ENCODE data around the gene KIF22.
"Not testable (repeated sequence)": the region's sequence is repeated elsewhere in the genome, so short reads cannot be mapped to it uniquely, and the experiment has no call there.

The KIF22 gene

DNA sequence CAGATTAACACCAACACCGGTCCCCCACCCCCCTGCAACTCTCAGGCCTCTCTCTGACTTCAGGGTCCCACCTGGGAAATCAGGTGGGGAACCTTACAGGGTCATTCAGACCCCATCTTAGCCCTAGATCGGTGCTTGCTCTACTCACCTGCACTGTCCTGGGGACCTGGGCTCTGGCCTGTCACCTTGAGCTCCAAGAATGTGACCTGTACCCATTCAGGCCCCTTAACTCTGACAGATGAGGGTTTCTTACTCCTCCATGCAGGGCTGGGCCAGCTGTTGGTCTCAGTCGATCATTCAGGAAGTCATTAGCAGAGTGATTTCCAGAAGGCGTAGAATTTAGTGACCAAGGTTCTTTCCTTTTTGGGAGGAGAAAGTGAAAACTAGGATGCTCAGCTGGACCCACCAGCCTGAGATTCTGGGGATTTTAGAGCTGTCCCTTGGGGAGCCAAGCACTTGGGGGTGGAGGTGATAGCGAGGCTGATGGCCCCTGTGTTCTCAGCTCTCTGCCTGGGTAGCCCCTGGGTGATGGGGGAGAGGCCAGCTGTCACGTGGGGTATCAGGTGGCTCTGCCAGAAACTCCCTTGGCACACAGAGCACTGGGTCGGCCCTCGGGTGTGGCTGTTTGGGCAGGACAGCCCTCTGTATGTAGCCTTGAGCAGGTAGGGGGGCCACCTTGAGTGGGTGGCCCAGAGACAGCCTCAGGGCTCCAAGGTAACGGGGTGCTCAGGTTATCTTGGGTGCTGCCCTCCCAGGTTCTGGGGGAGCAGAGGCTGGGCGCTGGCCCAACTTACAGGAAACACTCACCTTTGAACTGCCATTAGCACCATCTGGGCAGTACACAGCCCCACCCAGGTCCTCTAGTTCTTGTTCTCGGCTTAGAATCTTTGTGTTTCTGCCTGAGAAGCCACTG is 30.4 kb downstream of the KIF22 start:
- peak; percentile 41 for DNase-seq (ENCODE audit: low spot score)
- Mint-ChIP-seq H3K27ac (peak overlapping the region; percentile 88), H3K9me3 (no peaks in the 10 kb centered on the region), H3K4me3 (peak overlapping the region; percentile 98), H3K36me3 (ENCODE audit: low read depth) (peaks cover 49% of the 10 kb centered on the region), H3K4me1 (ENCODE audit: low read depth) (peaks cover 38% of the 10 kb centered on the region), H3K27me3 (ENCODE audit: low read depth) (no peaks in the 10 kb centered on the region)

DNA sequence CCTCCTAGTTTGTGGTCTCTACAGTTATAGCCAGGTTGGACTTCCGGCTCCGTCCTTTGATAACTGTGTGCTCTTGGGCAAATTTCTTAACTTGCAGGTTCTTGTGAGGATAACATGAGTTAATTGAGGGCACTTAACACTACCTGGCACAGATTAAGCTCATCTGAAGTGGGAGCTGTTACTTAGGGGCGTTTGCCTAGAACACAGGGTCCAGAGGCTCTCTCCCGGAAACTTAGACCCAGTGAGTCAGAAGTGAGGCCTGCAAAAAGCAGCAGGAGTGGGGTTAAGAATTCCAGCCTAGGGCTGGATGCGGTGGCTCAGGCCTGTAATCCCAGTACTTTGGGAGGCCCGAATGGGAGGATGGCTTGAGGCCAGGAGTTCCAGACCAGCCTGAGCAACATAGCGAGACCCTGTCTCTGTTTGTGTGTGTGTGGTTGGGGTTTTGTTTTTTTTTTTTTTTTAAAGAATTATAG is 31.1 kb downstream of the KIF22 start:
- DNase-seq (ENCODE audit: low spot score) = no peak
- Mint-ChIP-seq H3K4me3 (peak overlapping the region; percentile 98), H3K4me1 (ENCODE audit: low read depth) (peaks cover 43% of the 10 kb centered on the region), H3K9me3 (no peaks in the 10 kb centered on the region), H3K36me3 (ENCODE audit: low read depth) (peaks cover 48% of the 10 kb centered on the region), H3K27ac (peak overlapping the region; percentile 88), H3K27me3 (ENCODE audit: low read depth) (no peaks in the 10 kb centered on the region)

DNA sequence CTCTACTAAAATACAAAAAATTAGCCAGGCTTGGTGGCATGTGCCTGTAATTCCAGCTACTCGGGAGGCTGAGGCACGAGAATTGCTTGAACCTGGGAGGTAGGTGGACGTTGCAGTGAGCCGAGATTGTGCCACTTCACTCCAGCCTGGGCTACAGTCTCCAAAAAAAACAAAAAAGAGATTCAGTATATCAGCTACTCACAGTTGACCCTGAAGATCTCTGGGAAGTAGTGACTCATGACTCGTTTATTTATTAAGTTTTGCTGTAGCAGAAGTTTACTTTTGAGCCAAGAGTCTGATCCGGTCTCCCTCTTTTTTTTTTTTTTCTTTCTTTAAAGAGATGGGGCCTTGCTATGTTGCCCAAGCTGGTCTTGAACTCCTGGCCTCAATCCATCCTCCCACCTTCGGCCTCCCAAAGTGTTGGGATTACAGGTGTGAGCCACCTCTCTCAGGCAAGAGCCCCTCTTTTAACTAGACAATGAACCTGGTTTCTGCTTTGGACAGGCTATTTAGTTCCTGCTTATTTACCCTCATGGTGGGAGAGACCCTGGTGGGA is 34.1 kb downstream of the KIF22 start:
- Mint-ChIP-seq H3K27ac (peak overlapping the region; percentile 81), H3K27me3 (ENCODE audit: low read depth) (no peaks in the 10 kb centered on the region), H3K4me1 (ENCODE audit: low read depth) (peaks cover 35% of the 10 kb centered on the region), H3K36me3 (ENCODE audit: low read depth) (peaks cover 35% of the 10 kb centered on the region), H3K4me3 (peak overlapping the region; percentile 58), H3K9me3 (no peaks in the 10 kb centered on the region)
- no peak for DNase-seq (ENCODE audit: low spot score)

DNA sequence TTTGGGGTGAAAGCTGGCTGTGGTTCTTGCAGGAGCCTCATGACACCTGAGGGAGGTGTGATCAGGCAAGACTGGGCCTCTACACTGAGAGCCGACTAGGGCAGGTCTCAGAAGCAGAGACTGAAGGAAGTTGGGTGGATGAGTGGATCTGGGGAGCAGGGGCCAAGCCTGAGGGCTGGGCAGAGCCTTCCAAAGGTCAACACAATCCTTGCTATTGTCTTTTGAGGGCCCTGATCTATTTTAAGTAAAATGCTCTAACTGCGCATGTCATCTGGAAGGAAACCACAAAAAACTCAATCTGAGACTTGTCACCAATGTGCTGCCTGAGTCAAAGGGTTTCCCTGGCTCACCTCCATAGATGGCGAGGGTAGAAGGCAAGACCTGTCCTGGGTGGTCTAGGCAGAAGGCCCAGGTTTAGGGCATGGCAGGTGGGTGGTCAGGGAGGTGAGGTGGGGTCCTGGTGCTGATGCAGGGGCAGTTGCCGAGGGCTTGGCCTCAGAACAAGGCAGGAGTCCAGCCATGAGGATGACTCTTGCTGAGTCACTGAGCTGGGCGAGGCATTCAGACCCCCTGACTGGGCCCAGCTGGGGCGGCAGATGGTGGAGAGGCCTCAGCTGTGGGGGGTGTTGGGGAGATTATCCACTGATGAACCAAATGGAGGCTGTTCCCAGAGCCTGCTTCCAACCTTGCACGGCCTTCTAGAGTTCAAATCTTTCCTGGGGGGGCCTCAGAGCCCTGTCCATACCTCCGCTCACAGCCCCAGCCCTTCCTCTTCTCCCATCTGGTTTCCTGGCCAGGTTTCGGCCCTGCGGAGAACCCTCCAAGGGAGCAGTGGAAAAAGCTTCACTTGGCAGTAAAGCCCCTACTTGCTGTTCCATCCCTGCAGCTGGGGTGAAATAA is 34.8 kb downstream of the KIF22 start:
- H3K4me1 Mint-ChIP-seq (ENCODE audit: low read depth) = peaks cover 30% of the 10 kb centered on the region
- H3K27me3 Mint-ChIP-seq (ENCODE audit: low read depth) = no peaks in the 10 kb centered on the region
- H3K27ac Mint-ChIP-seq = peak overlapping the region; percentile 81
- peaks cover 33% of the 10 kb centered on the region for H3K36me3 Mint-ChIP-seq (ENCODE audit: low read depth)
- H3K9me3 Mint-ChIP-seq = no peaks in the 10 kb centered on the region
- H3K4me3 Mint-ChIP-seq = peak overlapping the region; percentile 58
- peak; percentile 72 for DNase-seq (ENCODE audit: low spot score)

DNA sequence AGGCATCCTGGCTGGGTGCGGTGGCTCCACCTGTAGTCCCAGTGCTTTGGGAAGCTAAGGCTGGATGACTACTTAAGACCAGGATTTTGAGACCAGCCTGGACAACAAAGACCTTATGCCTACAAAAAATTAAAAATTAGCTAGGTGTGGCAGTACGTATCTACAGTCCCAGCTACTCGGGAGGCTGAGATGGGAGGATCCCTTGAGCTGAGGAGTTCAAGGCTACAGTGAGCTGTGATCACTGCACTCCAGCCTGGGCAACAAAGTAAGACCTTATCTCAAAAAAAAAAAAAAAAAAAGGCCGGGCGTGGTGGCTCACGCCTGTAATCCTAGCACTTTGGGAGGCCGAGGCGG is 35.8 kb downstream of the KIF22 start:
- Mint-ChIP-seq H3K36me3 (ENCODE audit: low read depth) (peaks cover 31% of the 10 kb centered on the region), H3K4me3 (peak overlapping the region; percentile 78), H3K9me3 (no peaks in the 10 kb centered on the region), H3K4me1 (ENCODE audit: low read depth) (peaks cover 30% of the 10 kb centered on the region), H3K27me3 (ENCODE audit: low read depth) (no peaks in the 10 kb centered on the region), H3K27ac (peak overlapping the region; percentile 91)
- no peak for DNase-seq (ENCODE audit: low spot score)

DNA sequence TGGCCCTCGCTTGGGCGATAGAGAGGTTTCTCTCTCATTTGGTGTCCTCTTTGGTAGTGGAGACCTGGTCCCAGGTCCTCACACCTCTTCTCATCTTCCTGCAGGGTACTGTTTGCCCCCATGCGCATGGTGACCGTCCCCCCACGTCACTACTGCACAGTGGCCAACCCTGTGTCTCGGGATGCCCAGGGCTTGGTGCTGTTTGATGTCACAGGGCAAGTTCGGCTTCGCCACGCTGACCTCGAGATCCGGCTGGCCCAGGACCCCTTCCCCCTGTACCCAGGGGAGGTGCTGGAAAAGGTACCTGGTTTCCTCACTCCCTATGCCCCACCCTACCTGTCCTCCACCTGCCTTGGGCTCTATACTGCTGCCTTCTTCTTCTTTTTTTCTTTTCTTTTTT is 40.2 kb downstream of the KIF22 start:
- H3K36me3 Mint-ChIP-seq (ENCODE audit: low read depth) = peaks cover 38% of the 10 kb centered on the region
- no peak overlapping the region for H3K4me3 Mint-ChIP-seq
- H3K9me3 Mint-ChIP-seq = no peaks in the 10 kb centered on the region
- DNase-seq (ENCODE audit: low spot score) = no peak
- H3K27me3 Mint-ChIP-seq (ENCODE audit: low read depth) = no peaks in the 10 kb centered on the region
- peaks cover 17% of the 10 kb centered on the region for H3K4me1 Mint-ChIP-seq (ENCODE audit: low read depth)
- no peak overlapping the region for H3K27ac Mint-ChIP-seq

DNA sequence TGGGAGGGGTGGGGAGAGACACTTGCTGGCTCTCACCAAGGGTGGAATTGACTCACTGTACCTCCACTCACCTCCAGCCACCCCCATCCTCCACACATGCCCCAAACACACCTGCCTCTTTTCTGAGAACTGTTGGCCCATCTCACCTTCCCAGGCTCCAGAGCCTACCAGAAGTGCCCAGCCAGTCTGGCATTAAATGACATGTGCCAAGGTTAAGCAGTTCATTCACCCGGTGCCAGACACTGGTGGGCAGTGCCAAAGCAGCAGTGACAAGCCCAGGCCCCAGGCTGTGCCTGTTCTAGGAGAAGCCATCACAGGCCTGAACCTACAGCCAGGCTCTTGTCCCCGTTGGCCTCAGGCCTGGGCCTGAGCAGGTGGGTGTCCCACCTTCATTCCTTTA is 40.9 kb downstream of the KIF22 start:
- no peak overlapping the region for H3K4me3 Mint-ChIP-seq
- H3K4me1 Mint-ChIP-seq (ENCODE audit: low read depth) = peaks cover 10% of the 10 kb centered on the region
- no peaks in the 10 kb centered on the region for H3K27me3 Mint-ChIP-seq (ENCODE audit: low read depth)
- no peaks in the 10 kb centered on the region for H3K9me3 Mint-ChIP-seq
- H3K27ac Mint-ChIP-seq = no peak overlapping the region
- no peak for DNase-seq (ENCODE audit: low spot score)
- peaks cover 41% of the 10 kb centered on the region for H3K36me3 Mint-ChIP-seq (ENCODE audit: low read depth)

DNA sequence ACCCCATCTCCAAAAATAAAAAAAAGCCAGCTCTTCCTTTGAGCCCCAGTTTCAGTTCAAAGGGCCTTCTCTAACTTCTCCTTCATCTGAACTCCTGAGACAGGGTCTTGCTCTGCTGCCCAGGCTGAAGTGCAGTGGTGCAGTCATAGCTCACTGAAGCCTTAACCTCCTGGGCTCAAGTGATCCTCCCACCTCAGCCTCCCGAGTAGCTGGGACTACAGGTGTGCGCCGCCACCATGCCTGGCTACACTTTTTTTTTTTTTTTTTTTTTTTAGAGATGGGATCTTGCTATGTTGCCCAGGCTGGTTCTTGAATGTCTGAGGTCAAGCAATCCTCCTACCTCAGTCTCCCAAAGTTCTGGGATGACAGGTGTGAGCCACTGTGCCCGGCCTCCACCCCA is 42.7 kb downstream of the KIF22 start:
- DNase-seq (ENCODE audit: low spot score); H3K4me3 Mint-ChIP-seq; H3K27ac Mint-ChIP-seq; H3K4me1 Mint-ChIP-seq (ENCODE audit: low read depth); H3K27me3 Mint-ChIP-seq (ENCODE audit: low read depth); H3K9me3 Mint-ChIP-seq: not testable (repeated sequence)
- peaks cover 44% of the 10 kb centered on the region for H3K36me3 Mint-ChIP-seq (ENCODE audit: low read depth)

DNA sequence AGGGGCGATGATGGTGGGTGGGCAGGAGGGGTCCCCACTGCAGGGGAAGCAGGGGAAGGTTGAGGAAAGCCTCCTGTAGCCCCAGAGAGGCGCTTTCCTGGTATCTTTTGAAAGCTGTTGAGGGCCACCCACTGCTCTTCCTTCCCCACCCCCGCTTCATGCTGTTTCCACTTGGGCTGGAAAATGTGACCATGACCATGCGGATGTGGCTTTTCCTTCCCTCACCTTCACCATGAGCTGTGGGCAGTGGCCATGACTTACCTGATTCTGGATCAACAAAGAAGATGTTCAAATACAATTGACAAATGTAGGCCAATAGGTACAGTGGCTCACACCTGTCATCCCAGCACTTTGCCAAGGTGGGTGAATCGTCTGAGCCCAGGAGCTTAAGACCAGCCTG is 43.5 kb downstream of the KIF22 start:
- peaks cover 44% of the 10 kb centered on the region for H3K36me3 Mint-ChIP-seq (ENCODE audit: low read depth)
- H3K27ac Mint-ChIP-seq = no peak overlapping the region
- no peak overlapping the region for H3K4me3 Mint-ChIP-seq
- DNase-seq (ENCODE audit: low spot score) = no peak
- no peaks in the 10 kb centered on the region for H3K4me1 Mint-ChIP-seq (ENCODE audit: low read depth)
- no peaks in the 10 kb centered on the region for H3K27me3 Mint-ChIP-seq (ENCODE audit: low read depth)
- no peaks in the 10 kb centered on the region for H3K9me3 Mint-ChIP-seq

DNA sequence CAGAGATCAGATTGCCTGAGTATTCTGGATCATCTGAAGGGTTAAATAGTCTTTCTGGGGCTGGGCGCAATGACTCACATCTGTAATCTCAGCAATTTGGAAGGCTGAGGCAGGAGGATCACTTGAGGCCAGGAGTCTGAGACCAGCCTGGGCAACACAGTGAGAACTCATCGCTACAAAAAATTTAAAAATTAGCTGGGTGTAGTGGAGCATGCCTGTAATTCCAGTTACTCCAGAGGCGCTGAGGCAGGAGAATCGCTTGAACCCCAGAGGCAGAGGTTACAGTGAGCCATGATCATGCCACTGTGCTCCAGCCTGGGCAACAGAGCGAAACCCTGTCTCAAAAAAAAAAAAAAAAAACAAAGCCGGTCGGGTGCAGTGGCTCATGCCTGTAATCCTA is 45.4 kb downstream of the KIF22 start:
- H3K4me1 Mint-ChIP-seq (ENCODE audit: low read depth) = no peaks in the 10 kb centered on the region
- no peak overlapping the region for H3K4me3 Mint-ChIP-seq
- DNase-seq (ENCODE audit: low spot score) = no peak
- no peak overlapping the region for H3K27ac Mint-ChIP-seq
- H3K27me3 Mint-ChIP-seq (ENCODE audit: low read depth) = no peaks in the 10 kb centered on the region
- H3K9me3 Mint-ChIP-seq = no peaks in the 10 kb centered on the region
- peaks cover 44% of the 10 kb centered on the region for H3K36me3 Mint-ChIP-seq (ENCODE audit: low read depth)

DNA sequence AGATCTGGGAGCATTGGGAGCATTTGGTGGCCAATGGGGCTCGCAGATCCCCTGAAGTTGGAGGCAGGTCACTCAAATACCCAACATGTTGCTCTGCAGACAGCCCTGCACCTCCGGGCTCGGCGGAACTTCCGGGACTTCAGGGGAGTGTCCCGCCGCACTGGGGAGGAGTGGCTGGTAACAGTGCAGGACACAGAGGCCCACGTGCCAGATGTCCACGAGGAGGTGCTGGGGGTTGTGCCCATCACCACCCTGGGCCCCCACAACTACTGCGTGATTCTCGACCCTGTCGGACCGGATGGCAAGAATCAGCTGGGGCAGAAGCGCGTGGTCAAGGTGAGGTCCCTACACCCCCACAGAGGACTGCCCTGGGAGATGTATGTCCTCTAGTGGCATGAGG is 46.1 kb downstream of the KIF22 start:
- no peaks in the 10 kb centered on the region for H3K27me3 Mint-ChIP-seq (ENCODE audit: low read depth)
- peaks cover 42% of the 10 kb centered on the region for H3K36me3 Mint-ChIP-seq (ENCODE audit: low read depth)
- no peak overlapping the region for H3K4me3 Mint-ChIP-seq
- H3K9me3 Mint-ChIP-seq = no peaks in the 10 kb centered on the region
- H3K4me1 Mint-ChIP-seq (ENCODE audit: low read depth) = no peaks in the 10 kb centered on the region
- DNase-seq (ENCODE audit: low spot score) = no peak
- H3K27ac Mint-ChIP-seq = no peak overlapping the region

DNA sequence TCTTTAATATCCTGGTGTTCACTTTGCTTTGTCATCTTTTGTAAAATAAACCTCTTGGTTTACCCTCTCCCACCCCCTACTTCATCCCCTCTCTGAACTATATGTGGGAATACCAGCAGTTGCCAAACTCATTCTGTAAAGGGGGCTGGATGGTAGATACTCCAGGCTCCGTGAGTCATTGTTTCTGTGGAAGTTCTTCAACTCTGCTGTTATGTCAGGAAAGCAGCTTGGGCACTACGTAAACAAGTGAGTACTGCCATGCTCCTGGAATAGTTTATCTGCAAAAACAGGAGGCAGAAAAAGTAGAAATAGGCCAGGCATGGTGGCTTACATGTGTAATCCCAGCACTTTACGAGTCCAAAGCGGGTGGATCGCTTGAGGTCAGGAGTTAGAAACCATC is 47.3 kb downstream of the KIF22 start:
- no peak for DNase-seq (ENCODE audit: low spot score)
- H3K4me3 Mint-ChIP-seq = no peak overlapping the region
- no peaks in the 10 kb centered on the region for H3K4me1 Mint-ChIP-seq (ENCODE audit: low read depth)
- H3K36me3 Mint-ChIP-seq (ENCODE audit: low read depth) = peaks cover 41% of the 10 kb centered on the region
- no peaks in the 10 kb centered on the region for H3K27me3 Mint-ChIP-seq (ENCODE audit: low read depth)
- no peaks in the 10 kb centered on the region for H3K9me3 Mint-ChIP-seq
- H3K27ac Mint-ChIP-seq = no peak overlapping the region

DNA sequence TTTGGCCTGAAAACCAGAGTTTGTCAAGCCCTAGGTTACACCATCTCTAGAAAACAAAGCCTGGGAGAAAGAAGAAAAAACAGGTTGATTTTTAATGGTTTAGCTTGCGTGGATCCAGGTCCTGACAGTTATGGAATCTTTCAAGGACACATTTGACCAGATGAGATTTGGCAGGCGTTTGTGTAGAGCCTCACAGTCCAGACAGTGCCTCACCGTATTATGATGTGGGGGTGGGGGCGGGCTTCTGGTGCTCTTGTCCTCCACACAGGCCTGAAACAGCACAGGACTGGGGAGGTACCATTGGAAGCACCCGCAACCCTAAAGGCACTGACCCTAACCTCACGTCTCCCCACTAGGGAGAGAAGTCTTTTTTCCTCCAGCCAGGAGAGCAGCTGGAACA is 49.3 kb downstream of the KIF22 start:
- Mint-ChIP-seq H3K4me3 (no peak overlapping the region), H3K9me3 (no peaks in the 10 kb centered on the region), H3K27me3 (ENCODE audit: low read depth) (no peaks in the 10 kb centered on the region), H3K4me1 (ENCODE audit: low read depth) (no peaks in the 10 kb centered on the region), H3K27ac (no peak overlapping the region), H3K36me3 (ENCODE audit: low read depth) (peaks cover 42% of the 10 kb centered on the region)
- no peak for DNase-seq (ENCODE audit: low spot score)

DNA sequence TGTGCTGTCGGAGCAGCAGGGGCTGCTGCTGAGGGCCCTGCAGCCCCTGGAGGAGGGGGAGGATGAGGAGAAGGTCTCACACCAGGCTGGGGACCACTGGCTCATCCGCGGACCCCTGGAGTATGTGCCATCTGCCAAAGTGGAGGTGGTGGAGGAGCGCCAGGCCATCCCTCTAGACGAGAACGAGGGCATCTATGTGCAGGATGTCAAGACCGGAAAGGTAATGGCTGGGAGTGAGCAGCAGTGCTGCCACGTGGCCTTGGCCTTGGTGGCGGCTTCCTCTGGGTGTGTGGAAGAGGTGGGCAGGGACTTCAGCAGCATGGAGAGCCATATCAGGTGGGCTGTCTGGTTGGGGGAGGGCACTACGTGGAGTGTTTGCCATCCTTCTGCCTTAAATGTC is 49.7 kb downstream of the KIF22 start:
- H3K27me3 Mint-ChIP-seq (ENCODE audit: low read depth) = no peaks in the 10 kb centered on the region
- no peak for DNase-seq (ENCODE audit: low spot score)
- no peak overlapping the region for H3K27ac Mint-ChIP-seq
- no peaks in the 10 kb centered on the region for H3K9me3 Mint-ChIP-seq
- H3K36me3 Mint-ChIP-seq (ENCODE audit: low read depth) = peaks cover 44% of the 10 kb centered on the region
- H3K4me3 Mint-ChIP-seq = no peak overlapping the region
- H3K4me1 Mint-ChIP-seq (ENCODE audit: low read depth) = no peaks in the 10 kb centered on the region
